ENCODE data around the gene ZNF91.

- TF ChIP-seq CTCF (conservative IDR thresholded peaks at IDR 0.05 in 1 of 2, IDR thresholded peaks at IDR 0.05 in 1 of 2; ENCODE audit: low read depth in 1 of 2, low read length in 2 of 2) (peak in 1 of 2 donors; percentile 26), EZH2 (IDR thresholded peaks at IDR 0.05; ENCODE audit: low read length, missing control alignments) (no peak)
Measured at GRCh38 chr19:23440207-23440606, 44.9 kb upstream of the ZNF91 start.

All from fibroblast of lung (primary cell).